Stomach (tissue), 4 donors: ENCODE measurements around the gene MAP3K20.

Source experiments
- CTCF ChIP-seq, 7 experiments: fragments of 450-650 bp in 4 of 7; fragments of 200-600 bp in 3 of 7; sonication (generic) in 3 of 7; IDR thresholded peaks; one replicate each; pipeline ENCODE4 v1.5.1; 2016 to 2019; ENCODE audit warnings: antibody characterized with exemption in 7 of 7, control low read depth in 2 of 7, mild to moderate bottlenecking in 1 of 7
- POLR2AphosphoS5 ChIP-seq, 3 donors: sonication (generic); formaldehyde crosslinking; IDR thresholded peaks; one replicate each; pipeline ENCODE4 v1.6.1; 2016; ENCODE audit warnings: antibody characterized with exemption in 3 of 3

- TF ChIP-seq POLR2AphosphoS5 (IDR thresholded peaks at IDR 0.05) (no peak), CTCF (IDR thresholded peaks at IDR 0.05) (no peak)
These were observed 88.8 kb downstream of the MAP3K20 start for GRCh38 chr2:173164396-173164795.
